Gastrocnemius medialis (tissue), 4 donors: Measurements from ENCODE around the gene GRIK4.

Experiments used
- CTCF ChIP-seq, 5 experiments: fragments of 450-650 bp in 3 of 5; fragments of 200-600 bp in 2 of 5; sonication (generic) in 2 of 5; IDR thresholded peaks in 4 of 5; conservative IDR thresholded peaks in 1 of 5; 1 replicate in 4 of 5; 2 replicates in 1 of 5; pipeline ENCODE4 v1.5.1; 2016 to 2019; ENCODE audit warnings: antibody characterized with exemption in 5 of 5, mild to moderate bottlenecking in 3 of 5, moderate library complexity in 3 of 5
- POLR2A ChIP-seq, 2 donors: fragments of 450-650 bp; IDR thresholded peaks; one replicate each; pipeline ENCODE4 v1.6.1; 2017; ENCODE audit warnings: antibody characterized with exemption in 2 of 2, mild to moderate bottlenecking in 2 of 2, moderate library complexity in 2 of 2

- TF ChIP-seq CTCF (IDR thresholded peaks at IDR 0.05 in 4 of 5, conservative IDR thresholded peaks at IDR 0.05 in 1 of 5) = no peak
- no peak for TF ChIP-seq POLR2A (IDR thresholded peaks at IDR 0.05)
These were observed 140.3 kb downstream of the GRIK4 start for GRCh38 chr11:120651836-120652235.
